ENCODE results near the gene SKOR1.

The SKOR1 gene

DNA sequence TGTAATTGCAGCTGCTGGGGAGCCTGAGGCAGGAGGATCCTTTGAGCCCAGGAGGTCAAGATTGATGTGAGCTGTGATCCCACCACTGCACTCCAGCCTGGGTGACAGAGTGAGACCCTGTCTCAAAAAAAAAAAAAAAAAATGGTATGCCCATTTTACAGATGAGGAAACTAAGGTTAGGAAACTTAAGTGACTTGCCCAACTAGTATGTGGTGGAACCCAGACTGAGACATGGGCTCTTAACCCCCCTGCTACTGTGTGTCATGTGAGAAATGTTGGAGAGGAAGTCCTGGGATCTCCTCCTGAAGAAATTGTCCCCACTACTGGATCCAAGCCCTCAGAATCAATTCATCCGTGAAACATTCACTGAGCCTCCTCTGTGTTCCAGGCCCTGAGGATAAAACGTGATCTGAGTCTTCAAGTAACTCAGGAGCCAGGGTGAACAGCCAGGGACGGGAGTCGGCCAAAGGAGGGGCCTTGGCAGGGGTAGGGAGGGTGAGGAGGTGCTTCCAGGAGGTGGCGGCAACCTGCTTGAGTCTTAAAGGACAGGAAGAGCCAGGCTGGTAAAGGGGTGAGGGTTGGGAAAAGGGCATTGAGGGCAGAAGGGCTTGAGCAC lies 34.1 kb downstream of the SKOR1 start:
- Histone ChIP-seq H3K36me3 (ENCODE audit: insufficient read depth, low read length) (no peaks in the 10 kb centered on the region), H3K79me2 (ENCODE audit: insufficient read depth, low read length) (no peaks in the 10 kb centered on the region), H3K9me3 (ENCODE audit: insufficient read depth, low read length, severe bottlenecking) (no peaks in the 10 kb centered on the region), H3K4me1 (ENCODE audit: insufficient read depth, low read length) (peaks cover 14% of the 10 kb centered on the region), H3K27ac (ENCODE audit: low read length) (no peak overlapping the region), H3K4me2 (ENCODE audit: insufficient read depth, low read length) (no peak overlapping the region), H3K27me3 (ENCODE audit: insufficient read depth, low read length, poor library complexity) (no peaks in the 10 kb centered on the region), H3K4me3 (ENCODE audit: low read depth in 1 of 2, low read length in 2 of 2) (no peak overlapping the region), H4K20me1 (ENCODE audit: insufficient read depth, low read length) (no peaks in the 10 kb centered on the region), H2AFZ (ENCODE audit: low read depth, low read length) (no peak overlapping the region), H3K9ac (ENCODE audit: low read depth, low read length) (no peak overlapping the region)
- TF ChIP-seq CTCF (IDR thresholded peaks at IDR 0.05; ENCODE audit: borderline replicate concordance, extremely low read depth, low read length, poor library complexity, severe bottlenecking) (no peak), EZH2 (IDR thresholded peaks at IDR 0.05; ENCODE audit: borderline replicate concordance, low read depth, low read length, severe bottlenecking) (no peak)
- no peak for ATAC-seq (ENCODE audit: insufficient read depth, low read depth)
- DNase-seq = no peak

- Histone ChIP-seq H3K4me2 (ENCODE audit: insufficient read depth, low read length) (no peak overlapping the region), H3K27me3 (ENCODE audit: insufficient read depth, low read length, poor library complexity) (no peaks in the 10 kb centered on the region), H4K20me1 (ENCODE audit: insufficient read depth, low read length) (no peaks in the 10 kb centered on the region), H3K9me3 (ENCODE audit: insufficient read depth, low read length, severe bottlenecking) (no peaks in the 10 kb centered on the region), H3K36me3 (ENCODE audit: insufficient read depth, low read length) (no peaks in the 10 kb centered on the region), H3K9ac (ENCODE audit: low read depth, low read length) (no peak overlapping the region), H2AFZ (ENCODE audit: low read depth, low read length) (no peak overlapping the region), H3K79me2 (ENCODE audit: insufficient read depth, low read length) (no peaks in the 10 kb centered on the region), H3K27ac (ENCODE audit: low read length) (no peak overlapping the region), H3K4me3 (ENCODE audit: low read depth in 1 of 2, low read length in 2 of 2) (no peak overlapping the region), H3K4me1 (ENCODE audit: insufficient read depth, low read length) (peaks cover 14% of the 10 kb centered on the region)
- DNase-seq (no peak), ATAC-seq (ENCODE audit: insufficient read depth, low read depth) (no peak)
- TF ChIP-seq CTCF (IDR thresholded peaks at IDR 0.05; ENCODE audit: borderline replicate concordance, extremely low read depth, low read length, poor library complexity, severe bottlenecking) (no peak), EZH2 (IDR thresholded peaks at IDR 0.05; ENCODE audit: borderline replicate concordance, low read depth, low read length, severe bottlenecking) (no peak)
Observed at GRCh38 chr15:67861983-67862382, 36.7 kb downstream of the SKOR1 start.

DNA sequence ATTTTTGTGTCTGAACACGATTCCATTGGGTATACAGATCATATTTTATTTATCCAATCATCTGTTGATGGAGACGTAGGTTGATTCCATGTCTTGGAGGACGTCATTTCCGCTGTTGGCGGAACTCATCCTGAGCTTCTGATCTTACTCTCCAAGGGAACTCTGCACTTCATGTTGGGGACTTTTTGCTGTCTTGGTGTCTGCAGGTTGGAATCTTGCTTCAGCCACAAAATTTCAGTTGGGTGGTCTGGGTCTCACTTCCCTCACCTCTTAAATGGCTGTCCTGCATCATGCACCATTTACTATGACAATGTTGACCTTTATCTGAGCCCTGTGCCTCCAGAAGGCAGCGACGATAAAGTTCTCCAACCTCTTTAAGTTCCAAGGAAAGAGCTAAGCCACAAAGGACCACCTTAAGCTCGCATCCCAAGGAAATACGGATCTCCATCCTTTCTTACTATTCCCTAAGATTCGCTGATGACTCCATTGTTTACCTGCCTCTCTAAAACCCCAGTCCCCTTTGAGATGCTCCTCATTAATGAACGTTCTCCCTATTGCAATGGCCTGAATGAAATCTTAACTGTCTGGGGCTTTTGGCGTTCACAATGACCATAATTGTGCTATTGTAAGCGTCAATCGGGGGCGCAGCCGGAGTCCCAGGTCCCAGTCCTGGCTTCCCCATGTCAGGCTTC lies 37.6 kb downstream of the SKOR1 start:
- ATAC-seq (ENCODE audit: insufficient read depth, low read depth) = no peak
- Histone ChIP-seq H3K27me3 (ENCODE audit: insufficient read depth, low read length, poor library complexity) (no peaks in the 10 kb centered on the region), H4K20me1 (ENCODE audit: insufficient read depth, low read length) (no peaks in the 10 kb centered on the region), H2AFZ (ENCODE audit: low read depth, low read length) (peak overlapping the region; percentile 78), H3K4me2 (ENCODE audit: insufficient read depth, low read length) (peak overlapping the region; percentile 68), H3K27ac (ENCODE audit: low read length) (no peak overlapping the region), H3K36me3 (ENCODE audit: insufficient read depth, low read length) (no peaks in the 10 kb centered on the region), H3K9me3 (ENCODE audit: insufficient read depth, low read length, severe bottlenecking) (no peaks in the 10 kb centered on the region), H3K4me3 (ENCODE audit: low read depth in 1 of 2, low read length in 2 of 2) (peak overlapping the region in 1 of 2 experiments; percentile 50; a peak in 1 of 4 replicates), H3K79me2 (ENCODE audit: insufficient read depth, low read length) (no peaks in the 10 kb centered on the region), H3K9ac (ENCODE audit: low read depth, low read length) (peak overlapping the region; percentile 45; the same call in 1 of the 2 replicates), H3K4me1 (ENCODE audit: insufficient read depth, low read length) (peaks cover 14% of the 10 kb centered on the region)
- no peak for DNase-seq
- TF ChIP-seq CTCF (IDR thresholded peaks at IDR 0.05; ENCODE audit: borderline replicate concordance, extremely low read depth, low read length, poor library complexity, severe bottlenecking) (no peak), EZH2 (IDR thresholded peaks at IDR 0.05; ENCODE audit: borderline replicate concordance, low read depth, low read length, severe bottlenecking) (no peak)
